ENCODE results near the gene MARK3.
A peak's percentile ranks its signal among the peaks of the same experiment; 100 is the strongest.
"Not testable (repeated sequence)": the region's sequence is repeated elsewhere in the genome, so short reads cannot be mapped to it uniquely, and the experiment has no call there.

The MARK3 gene

GRCh38 chr14:103491691-103492090 is 106.5 kb downstream of the MARK3 start:
- DNase-seq (ENCODE audit: low spot score), result no peak

- DNase-seq (ENCODE audit: low spot score), result no peak
Measured at GRCh38 chr14:103492156-103492925, 107.1 kb downstream of the MARK3 start.

GRCh38 chr14:103495854-103496253 is 110.6 kb downstream of the MARK3 start:
- no peak for DNase-seq (ENCODE audit: low spot score)

- no peak for DNase-seq (ENCODE audit: low spot score)
Measured at GRCh38 chr14:103496776-103497175, 111.6 kb downstream of the MARK3 start.

GRCh38 chr14:103499709-103500108 is 114.5 kb downstream of the MARK3 start:
- DNase-seq (ENCODE audit: low spot score), result no peak

GRCh38 chr14:103500148-103500990 is 115.2 kb downstream of the MARK3 start:
- peak; percentile 74 for DNase-seq (ENCODE audit: low spot score)

- DNase-seq (ENCODE audit: low spot score), result no peak
Measured at GRCh38 chr14:103501041-103501870, 116.0 kb downstream of the MARK3 start.

GRCh38 chr14:103501921-103502669 is 116.9 kb downstream of the MARK3 start:
- DNase-seq (ENCODE audit: low spot score), result no peak

- DNase-seq (ENCODE audit: low spot score), result no peak
Measured at GRCh38 chr14:103502877-103503276, 117.7 kb downstream of the MARK3 start.

GRCh38 chr14:103503296-103503695 is 118.1 kb downstream of the MARK3 start:
- no peak for DNase-seq (ENCODE audit: low spot score)

- no peak for DNase-seq (ENCODE audit: low spot score)
Measured at GRCh38 chr14:103504991-103505565, 119.9 kb downstream of the MARK3 start.

GRCh38 chr14:103507751-103508150 is 122.5 kb downstream of the MARK3 start:
- no peak for DNase-seq (ENCODE audit: low spot score)

- no peak for DNase-seq (ENCODE audit: low spot score)
Measured at GRCh38 chr14:103508521-103509329, 123.5 kb downstream of the MARK3 start.

GRCh38 chr14:103509864-103510723 is 124.9 kb downstream of the MARK3 start:
- no peak for DNase-seq (ENCODE audit: low spot score)

GRCh38 chr14:103510724-103511693 is 125.8 kb downstream of the MARK3 start:
- no peak for DNase-seq (ENCODE audit: low spot score)

GRCh38 chr14:103512180-103512579 is 127.0 kb downstream of the MARK3 start:
- DNase-seq (ENCODE audit: low spot score), result not testable (repeated sequence)

GRCh38 chr14:103512701-103513611 is 127.7 kb downstream of the MARK3 start:
- DNase-seq (ENCODE audit: low spot score), result peak; percentile 48
